NCI-H2029 (cell line): ENCODE results near the gene TCEANC2.

ENCODE experiments used
- DNase-seq: peaks from one replicate; lab custom pipeline; 2025; lab: John Stamatoyannopoulos, UW

The TCEANC2 gene

GRCh38 chr1:54114955-54115354, 61.5 kb downstream of the TCEANC2 start:
- no peak for DNase-seq

GRCh38 chr1:54115520-54115919, 62.1 kb downstream of the TCEANC2 start:
- no peak for DNase-seq

- no peak for DNase-seq
Observed at GRCh38 chr1:54117815-54118563, 64.6 kb downstream of the TCEANC2 start.

GRCh38 chr1:54118704-54119103, 65.3 kb downstream of the TCEANC2 start:
- no peak for DNase-seq

- no peak for DNase-seq
Observed at GRCh38 chr1:54120018-54120697, 66.8 kb downstream of the TCEANC2 start.

GRCh38 chr1:54120698-54121481, 67.5 kb downstream of the TCEANC2 start:
- DNase-seq = no peak

GRCh38 chr1:54121482-54122134, 68.2 kb downstream of the TCEANC2 start:
- peak; percentile 46 for DNase-seq

GRCh38 chr1:54122135-54122751, 68.8 kb downstream of the TCEANC2 start:
- DNase-seq = no peak

GRCh38 chr1:54122992-54123391, 69.6 kb downstream of the TCEANC2 start:
- DNase-seq = no peak

- DNase-seq = peak; percentile 92
Observed at GRCh38 chr1:54124472-54124871, 71.1 kb downstream of the TCEANC2 start.

- no peak for DNase-seq
Observed at GRCh38 chr1:54124906-54125305, 71.5 kb downstream of the TCEANC2 start.

- DNase-seq = no peak
Observed at GRCh38 chr1:54125386-54126070, 72.1 kb downstream of the TCEANC2 start.

GRCh38 chr1:54126271-54126815, 72.9 kb downstream of the TCEANC2 start:
- DNase-seq = no peak

GRCh38 chr1:54127594-54128300, 74.3 kb downstream of the TCEANC2 start:
- DNase-seq = no peak

GRCh38 chr1:54129858-54130257, 76.5 kb downstream of the TCEANC2 start:
- no peak for DNase-seq

GRCh38 chr1:54131419-54131818, 78.0 kb downstream of the TCEANC2 start:
- DNase-seq = no peak

GRCh38 chr1:54132495-54132894, 79.1 kb downstream of the TCEANC2 start:
- no peak for DNase-seq

- no peak for DNase-seq
Observed at GRCh38 chr1:54134295-54134694, 80.9 kb downstream of the TCEANC2 start.

- no peak for DNase-seq
Observed at GRCh38 chr1:54135436-54136120, 82.2 kb downstream of the TCEANC2 start.
